ENCODE measurements around the gene SPDYC.

The SPDYC gene

GRCh38 chr11:65132238-65132987, 37.6 kb upstream of the SPDYC start:
- no peak overlapping the region for H3K27ac ChIP-seq (ENCODE audit: low read length)
- H2AFZ ChIP-seq (ENCODE audit: low read depth, low read length): no peak overlapping the region
- H3K27me3 ChIP-seq (ENCODE audit: insufficient read depth, low read length, poor library complexity): no peaks in the 10 kb centered on the region
- peak overlapping the region; percentile 83 for H3K4me2 ChIP-seq (ENCODE audit: insufficient read depth, low read length)
- peaks cover 29% of the 10 kb centered on the region for H3K4me1 ChIP-seq (ENCODE audit: insufficient read depth, low read length)
- H4K20me1 ChIP-seq (ENCODE audit: insufficient read depth, low read length): peaks cover 21% of the 10 kb centered on the region
- peaks cover 26% of the 10 kb centered on the region for H3K79me2 ChIP-seq (ENCODE audit: insufficient read depth, low read length)
- H3K4me3 ChIP-seq (ENCODE audit: low read depth in 1 of 2, low read length in 2 of 2): peak overlapping the region in 1 of 2 experiments; percentile 86; a peak in 3 of 4 replicates
- DNase-seq (no peak), ATAC-seq (ENCODE audit: insufficient read depth, low read depth) (no peak)
- H3K36me3 ChIP-seq (ENCODE audit: insufficient read depth, low read length): peaks cover 56% of the 10 kb centered on the region
- no peaks in the 10 kb centered on the region for H3K9me3 ChIP-seq (ENCODE audit: insufficient read depth, low read length, severe bottlenecking)
- TF ChIP-seq, protein P1, sequence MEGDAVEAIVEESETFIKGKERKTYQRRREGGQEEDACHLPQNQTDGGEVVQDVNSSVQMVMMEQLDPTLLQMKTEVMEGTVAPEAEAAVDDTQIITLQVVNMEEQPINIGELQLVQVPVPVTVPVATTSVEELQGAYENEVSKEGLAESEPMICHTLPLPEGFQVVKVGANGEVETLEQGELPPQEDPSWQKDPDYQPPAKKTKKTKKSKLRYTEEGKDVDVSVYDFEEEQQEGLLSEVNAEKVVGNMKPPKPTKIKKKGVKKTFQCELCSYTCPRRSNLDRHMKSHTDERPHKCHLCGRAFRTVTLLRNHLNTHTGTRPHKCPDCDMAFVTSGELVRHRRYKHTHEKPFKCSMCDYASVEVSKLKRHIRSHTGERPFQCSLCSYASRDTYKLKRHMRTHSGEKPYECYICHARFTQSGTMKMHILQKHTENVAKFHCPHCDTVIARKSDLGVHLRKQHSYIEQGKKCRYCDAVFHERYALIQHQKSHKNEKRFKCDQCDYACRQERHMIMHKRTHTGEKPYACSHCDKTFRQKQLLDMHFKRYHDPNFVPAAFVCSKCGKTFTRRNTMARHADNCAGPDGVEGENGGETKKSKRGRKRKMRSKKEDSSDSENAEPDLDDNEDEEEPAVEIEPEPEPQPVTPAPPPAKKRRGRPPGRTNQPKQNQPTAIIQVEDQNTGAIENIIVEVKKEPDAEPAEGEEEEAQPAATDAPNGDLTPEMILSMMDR (IDR thresholded peaks at IDR 0.05; ENCODE audit: borderline replicate concordance, extremely low read depth, low read length, poor library complexity, severe bottlenecking): no peak
- TF ChIP-seq EZH2 (IDR thresholded peaks at IDR 0.05; ENCODE audit: borderline replicate concordance, low read depth, low read length, severe bottlenecking): no peak
- H3K9ac ChIP-seq (ENCODE audit: low read depth, low read length): peak overlapping the region; percentile 82; the same call in 1 of the 2 replicates

DNA sequence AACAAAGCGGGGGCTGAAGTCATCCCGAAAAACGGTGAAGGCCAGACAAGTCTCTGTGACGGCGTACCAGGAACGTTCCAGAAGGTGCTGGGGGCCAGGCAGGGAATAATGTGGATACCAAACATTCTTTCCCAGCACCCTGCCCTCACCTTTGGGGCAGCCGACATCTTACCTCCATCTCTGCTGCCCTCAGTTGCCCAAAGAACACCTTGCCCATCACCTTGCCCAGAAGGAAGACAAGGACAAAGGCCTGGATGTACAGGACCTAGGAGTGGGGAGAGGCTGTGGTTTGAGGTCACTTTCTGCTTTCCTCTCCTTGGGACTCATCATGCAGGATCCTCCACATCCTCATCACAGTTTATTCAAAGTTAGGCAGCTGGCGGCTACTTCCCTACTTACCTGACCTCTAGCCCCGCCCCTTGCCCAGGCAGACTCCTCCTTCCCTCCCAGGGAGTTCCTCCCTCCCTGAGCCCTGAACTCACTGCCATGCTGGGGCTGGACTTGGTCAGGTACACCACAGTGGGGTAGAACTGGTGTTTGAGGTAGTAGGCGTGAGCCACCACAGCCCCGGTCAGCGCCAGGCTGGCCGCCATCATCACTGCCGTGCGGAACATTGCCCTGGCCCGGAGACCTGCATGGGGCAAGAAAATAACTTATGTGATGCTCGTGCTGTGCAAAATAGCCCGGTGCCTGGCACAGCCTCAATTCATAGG, 36.9 kb upstream of the SPDYC start:
- Histone ChIP-seq H2AFZ (ENCODE audit: low read depth, low read length) (no peak overlapping the region), H4K20me1 (ENCODE audit: insufficient read depth, low read length) (peaks cover 21% of the 10 kb centered on the region), H3K36me3 (ENCODE audit: insufficient read depth, low read length) (peaks cover 49% of the 10 kb centered on the region), H3K4me3 (ENCODE audit: low read depth in 1 of 2, low read length in 2 of 2) (peak overlapping the region; percentile 71 to 86; a peak in 3 of 4 replicates), H3K4me1 (ENCODE audit: insufficient read depth, low read length) (peaks cover 29% of the 10 kb centered on the region), H3K27ac (ENCODE audit: low read length) (peak overlapping the region; percentile 100), H3K4me2 (ENCODE audit: insufficient read depth, low read length) (peak overlapping the region; percentile 83), H3K9ac (ENCODE audit: low read depth, low read length) (peak overlapping the region; percentile 82), H3K9me3 (ENCODE audit: insufficient read depth, low read length, severe bottlenecking) (no peaks in the 10 kb centered on the region), H3K79me2 (ENCODE audit: insufficient read depth, low read length) (peaks cover 26% of the 10 kb centered on the region), H3K27me3 (ENCODE audit: insufficient read depth, low read length, poor library complexity) (no peaks in the 10 kb centered on the region)
- no peak for ATAC-seq (ENCODE audit: insufficient read depth, low read depth)
- TF ChIP-seq, protein P1 (IDR thresholded peaks at IDR 0.05; ENCODE audit: borderline replicate concordance, extremely low read depth, low read length, poor library complexity, severe bottlenecking): no peak
- TF ChIP-seq EZH2 (IDR thresholded peaks at IDR 0.05; ENCODE audit: borderline replicate concordance, low read depth, low read length, severe bottlenecking): no peak
- no peak for DNase-seq

- peaks cover 26% of the 10 kb centered on the region for H3K79me2 ChIP-seq (ENCODE audit: insufficient read depth, low read length)
- DNase-seq (no peak), ATAC-seq (ENCODE audit: insufficient read depth, low read depth) (no peak)
- peaks cover 20% of the 10 kb centered on the region for H4K20me1 ChIP-seq (ENCODE audit: insufficient read depth, low read length)
- H3K9ac ChIP-seq (ENCODE audit: low read depth, low read length): peak overlapping the region; percentile 82
- TF ChIP-seq, protein P1 (IDR thresholded peaks at IDR 0.05; ENCODE audit: borderline replicate concordance, extremely low read depth, low read length, poor library complexity, severe bottlenecking): no peak
- no peak for TF ChIP-seq EZH2 (IDR thresholded peaks at IDR 0.05; ENCODE audit: borderline replicate concordance, low read depth, low read length, severe bottlenecking)
- no peaks in the 10 kb centered on the region for H3K27me3 ChIP-seq (ENCODE audit: insufficient read depth, low read length, poor library complexity)
- H3K9me3 ChIP-seq (ENCODE audit: insufficient read depth, low read length, severe bottlenecking): no peaks in the 10 kb centered on the region
- peaks cover 43% of the 10 kb centered on the region for H3K36me3 ChIP-seq (ENCODE audit: insufficient read depth, low read length)
- H3K27ac ChIP-seq (ENCODE audit: low read length): peak overlapping the region; percentile 100
- H3K4me2 ChIP-seq (ENCODE audit: insufficient read depth, low read length): peak overlapping the region; percentile 83
- peak overlapping the region; percentile 96 for H2AFZ ChIP-seq (ENCODE audit: low read depth, low read length)
- H3K4me3 ChIP-seq (ENCODE audit: low read depth in 1 of 2, low read length in 2 of 2): peak overlapping the region; percentile 71 to 86
- peaks cover 29% of the 10 kb centered on the region for H3K4me1 ChIP-seq (ENCODE audit: insufficient read depth, low read length)
These were observed 36.3 kb upstream of the SPDYC start for GRCh38 chr11:65133724-65134123.
